ENCODE results near the gene ABRAXAS1.

Gene ABRAXAS1

GRCh38 chr4:83449009-83449408 is 35.9 kb downstream of the ABRAXAS1 start:
- DNase-seq: no peak

- DNase-seq: no peak
Observed at GRCh38 chr4:83440899-83441298, 44.0 kb downstream of the ABRAXAS1 start.

- DNase-seq: no peak
Observed at GRCh38 chr4:83440148-83440814, 44.6 kb downstream of the ABRAXAS1 start.

GRCh38 chr4:83438719-83439118 is 46.2 kb downstream of the ABRAXAS1 start:
- no peak for DNase-seq

- DNase-seq: no peak
Observed at GRCh38 chr4:83436680-83437079, 48.2 kb downstream of the ABRAXAS1 start.

GRCh38 chr4:83431200-83431599 is 53.7 kb downstream of the ABRAXAS1 start:
- no peak for DNase-seq

GRCh38 chr4:83418211-83418610 is 66.7 kb downstream of the ABRAXAS1 start:
- DNase-seq: no peak

GRCh38 chr4:83417566-83417965 is 67.3 kb downstream of the ABRAXAS1 start:
- DNase-seq: no peak

- DNase-seq: peak; percentile 10
Observed at GRCh38 chr4:83413676-83414075, 71.2 kb downstream of the ABRAXAS1 start.
